PC-3 (cell line): ENCODE data around the gene CLTA.

ENCODE experiments used
- EZH2 ChIP-seq: fragments of 300-600 bp; sonication (generic); IDR thresholded peaks from one replicate; pipeline ENCODE4 v1.6.1; 2017; ENCODE audit warnings: antibody characterized with exemption, mild to moderate bottlenecking, low read length; ENCODE audit not compliant: unreplicated experiment
- EZH2phosphoT487 ChIP-seq: fragments of 300-600 bp; sonication (generic); IDR thresholded peaks from 2 replicates; pipeline ENCODE4 v1.6.1; 2018; ENCODE audit warnings: mild to moderate bottlenecking, antibody characterized with exemption, low read length, borderline replicate concordance
- TF ChIP-seq, protein P1 (sequence below): fragments of 300-600 bp; sonication (generic); conservative IDR thresholded peaks from 2 replicates; pipeline ENCODE4 v1.5.1; 2017; ENCODE audit warnings: antibody characterized with exemption, low read depth, mild to moderate bottlenecking, low read length

DNA sequence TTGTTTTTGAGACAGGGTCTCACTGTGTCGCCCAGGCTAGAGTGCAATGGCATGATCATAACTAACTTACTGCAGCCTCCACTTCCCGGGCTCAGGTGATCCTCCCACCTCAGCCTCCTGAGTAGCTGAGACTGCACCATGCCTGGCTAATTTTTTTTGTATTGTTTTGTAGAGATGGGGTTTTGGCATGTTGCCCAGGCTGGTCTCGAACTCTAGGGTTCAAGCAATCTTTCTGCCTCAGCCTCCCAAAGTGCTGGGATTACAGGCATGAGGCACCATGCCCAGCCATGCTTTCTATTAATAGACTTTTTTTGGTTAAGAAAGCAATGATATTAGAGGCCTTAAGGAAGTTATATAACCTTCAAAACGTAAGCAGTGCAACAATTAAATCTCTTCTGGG lies 23.3 kb downstream of the CLTA start:
- TF ChIP-seq EZH2 (no peak), EZH2phosphoT487 (no peak)
- TF ChIP-seq, protein P1, sequence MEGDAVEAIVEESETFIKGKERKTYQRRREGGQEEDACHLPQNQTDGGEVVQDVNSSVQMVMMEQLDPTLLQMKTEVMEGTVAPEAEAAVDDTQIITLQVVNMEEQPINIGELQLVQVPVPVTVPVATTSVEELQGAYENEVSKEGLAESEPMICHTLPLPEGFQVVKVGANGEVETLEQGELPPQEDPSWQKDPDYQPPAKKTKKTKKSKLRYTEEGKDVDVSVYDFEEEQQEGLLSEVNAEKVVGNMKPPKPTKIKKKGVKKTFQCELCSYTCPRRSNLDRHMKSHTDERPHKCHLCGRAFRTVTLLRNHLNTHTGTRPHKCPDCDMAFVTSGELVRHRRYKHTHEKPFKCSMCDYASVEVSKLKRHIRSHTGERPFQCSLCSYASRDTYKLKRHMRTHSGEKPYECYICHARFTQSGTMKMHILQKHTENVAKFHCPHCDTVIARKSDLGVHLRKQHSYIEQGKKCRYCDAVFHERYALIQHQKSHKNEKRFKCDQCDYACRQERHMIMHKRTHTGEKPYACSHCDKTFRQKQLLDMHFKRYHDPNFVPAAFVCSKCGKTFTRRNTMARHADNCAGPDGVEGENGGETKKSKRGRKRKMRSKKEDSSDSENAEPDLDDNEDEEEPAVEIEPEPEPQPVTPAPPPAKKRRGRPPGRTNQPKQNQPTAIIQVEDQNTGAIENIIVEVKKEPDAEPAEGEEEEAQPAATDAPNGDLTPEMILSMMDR = no peak
